Ovary (tissue), 9 donors: ENCODE measurements around the gene SLC1A2. TPM values are rescaled to one million over a fixed set of nuclear protein-coding genes. Genes with fewer than 3 reads are reported as not detected.

Experiments
- DNase-seq, 5 donors: peaks; one replicate each; pipeline ENCODE4 v3.0.0-alpha.2; 2019 to 2020
- H3K27ac ChIP-seq, 2 donors: fragments of 200-600 bp; one replicate each; pipeline versions ENCODE4 v1.5.1 to v1.8.0; 2019 to 2022
- H3K27me3 ChIP-seq: fragments of 200-600 bp; one replicate; pipeline ENCODE4 v1.8.0; 2022
- H3K36me3 ChIP-seq: fragments of 200-600 bp; sonication (generic); one replicate; pipeline ENCODE4 v1.5.1; 2019
- H3K4me1 ChIP-seq: one replicate; pipeline ENCODE4 v1.8.1; 2013; ENCODE audit warnings: mild to moderate bottlenecking, moderate library complexity; ENCODE audit not compliant: insufficient read depth
- H3K4me3 ChIP-seq: fragments of 200-600 bp; sonication (generic); one replicate; pipeline ENCODE4 v1.5.1; 2017
- H3K9me3 ChIP-seq, 2 donors: fragments of 200-600 bp in 1 of 2; sonication (generic) in 1 of 2; one replicate each; pipeline versions ENCODE4 v1.5.1 to v1.8.1; 2013 to 2019; ENCODE audit warnings: mild to moderate bottlenecking in 1 of 2, moderate library complexity in 1 of 2
- EP300 ChIP-seq: sonication (generic); formaldehyde crosslinking; IDR thresholded peaks from one replicate; pipeline ENCODE4 v1.6.1; 2017; ENCODE audit warnings: antibody characterized with exemption
- POLR2A ChIP-seq: fragments of 450-650 bp; IDR thresholded peaks from one replicate; pipeline ENCODE4 v1.6.1; 2017; ENCODE audit warnings: antibody characterized with exemption, mild to moderate bottlenecking, moderate library complexity
- WGBS, 3 donors: extraction: QIAGEN DNeasy Blood & Tissue Kit in 1 of 3; methylation state at CpG; one replicate each; pipeline versions ENCODE4 v1.1.5 to v1.1.7; 2013 to 2017; 5-methylcytosine and 5-hydroxymethylcytosine counted together
- intact Hi-C, 4 donors: fragments of 100-400 bp; cut with DNase I; formaldehyde crosslinking; loops; one replicate each; pipeline versions ENCODE4 v1.11.0 to v1.15.1; 2022 to 2023
- polyA plus RNA-seq, 2 donors: library from polyadenylated mRNA; stranded (reverse); fragments of 200-250 nt in 1 of 2; fragments of 350-450 nt in 1 of 2; fragmentation: Illumina TruSeq in 1 of 2; extraction: RNeasy Lipid Tissue Mini Kit (QIAGEN cat#74804) in 1 of 2; gene quantifications; one replicate each; pipeline ENCODE4 v1.2.3, GENCODE V29; 2013 to 2014
- total RNA-seq, 7 donors: library from RNA; depleted of rRNA in 2 of 7; stranded (reverse); fragments of >200 nt in 2 of 7; fragmentation: NEBNext Ultra II Directional in 3 of 7; extraction: Animal tissue kit (Norgen Biotek cat#: 25700) in 3 of 7; gene quantifications; one replicate each; pipeline versions ENCODE4 v1.1.0 to v1.2.4, GENCODE V29; 2016 to 2023
- TF ChIP-seq, protein P1 (sequence below), 3 donors: fragments of 450-650 bp in 2 of 3; fragments of 200-600 bp in 1 of 3; IDR thresholded peaks; one replicate each; pipeline versions ENCODE4 v1.5.1 to v1.8.0; 2016 to 2022; ENCODE audit warnings: antibody characterized with exemption in 3 of 3, mild to moderate bottlenecking in 1 of 3
- donor health status: DM: no; HTN: no; CAD: no; lungs with moderate emphysema.
- donor health status: DM: no; HTN: no; CAD: no.
- donor health status: Bipolar disorder and iron deficiency.
- donor health status: DM: yes; HTN: yes; CAD: no.
- donor health status: DM: no; HTN: no; CAD: no.
- donor health status: DM: yes; HTN: yes; CAD: no.

Gene SLC1A2
- total and polyA plus RNA-seq, 9 donors: 0.02 to 0.80 (median 0.15) TPM

DNA sequence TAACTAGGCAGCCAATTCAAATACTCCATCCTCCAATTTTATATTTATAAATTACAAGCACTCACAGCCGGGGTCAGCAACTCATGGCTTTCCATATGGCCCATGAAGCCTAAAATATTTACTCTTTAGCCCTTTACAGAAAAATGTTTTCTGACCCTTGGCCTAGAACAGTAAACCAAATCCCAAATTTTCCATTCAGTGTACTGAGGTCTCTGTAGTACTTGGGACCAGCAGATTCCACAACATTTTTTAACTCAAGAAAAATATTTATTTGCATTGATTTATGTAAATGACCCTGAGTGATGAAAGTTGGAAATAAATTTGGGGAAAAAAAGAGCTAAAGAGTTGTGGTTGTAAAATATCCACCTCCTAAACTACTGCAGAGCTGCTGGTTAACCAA lies 82.6 kb downstream of the SLC1A2 start:
- no peak overlapping the region for H3K4me3 ChIP-seq
- H3K4me1 ChIP-seq: no peaks in the 10 kb centered on the region
- intact Hi-C loops: no loop called here
- H3K27me3 ChIP-seq: no peaks in the 10 kb centered on the region
- DNase-seq: no peak
- TF ChIP-seq, protein P1, sequence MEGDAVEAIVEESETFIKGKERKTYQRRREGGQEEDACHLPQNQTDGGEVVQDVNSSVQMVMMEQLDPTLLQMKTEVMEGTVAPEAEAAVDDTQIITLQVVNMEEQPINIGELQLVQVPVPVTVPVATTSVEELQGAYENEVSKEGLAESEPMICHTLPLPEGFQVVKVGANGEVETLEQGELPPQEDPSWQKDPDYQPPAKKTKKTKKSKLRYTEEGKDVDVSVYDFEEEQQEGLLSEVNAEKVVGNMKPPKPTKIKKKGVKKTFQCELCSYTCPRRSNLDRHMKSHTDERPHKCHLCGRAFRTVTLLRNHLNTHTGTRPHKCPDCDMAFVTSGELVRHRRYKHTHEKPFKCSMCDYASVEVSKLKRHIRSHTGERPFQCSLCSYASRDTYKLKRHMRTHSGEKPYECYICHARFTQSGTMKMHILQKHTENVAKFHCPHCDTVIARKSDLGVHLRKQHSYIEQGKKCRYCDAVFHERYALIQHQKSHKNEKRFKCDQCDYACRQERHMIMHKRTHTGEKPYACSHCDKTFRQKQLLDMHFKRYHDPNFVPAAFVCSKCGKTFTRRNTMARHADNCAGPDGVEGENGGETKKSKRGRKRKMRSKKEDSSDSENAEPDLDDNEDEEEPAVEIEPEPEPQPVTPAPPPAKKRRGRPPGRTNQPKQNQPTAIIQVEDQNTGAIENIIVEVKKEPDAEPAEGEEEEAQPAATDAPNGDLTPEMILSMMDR (IDR thresholded peaks at IDR 0.05): no peak
- TF ChIP-seq EP300: no peak
- TF ChIP-seq POLR2A: no peak
- H3K27ac ChIP-seq: no peak overlapping the region
- H3K9me3 ChIP-seq: no peaks in the 10 kb centered on the region
- 55 to 74% (median 57%) methylated on average over 1 of the region's 1 CpG for WGBS, 3 donors
- H3K36me3 ChIP-seq: no peaks in the 10 kb centered on the region

DNA sequence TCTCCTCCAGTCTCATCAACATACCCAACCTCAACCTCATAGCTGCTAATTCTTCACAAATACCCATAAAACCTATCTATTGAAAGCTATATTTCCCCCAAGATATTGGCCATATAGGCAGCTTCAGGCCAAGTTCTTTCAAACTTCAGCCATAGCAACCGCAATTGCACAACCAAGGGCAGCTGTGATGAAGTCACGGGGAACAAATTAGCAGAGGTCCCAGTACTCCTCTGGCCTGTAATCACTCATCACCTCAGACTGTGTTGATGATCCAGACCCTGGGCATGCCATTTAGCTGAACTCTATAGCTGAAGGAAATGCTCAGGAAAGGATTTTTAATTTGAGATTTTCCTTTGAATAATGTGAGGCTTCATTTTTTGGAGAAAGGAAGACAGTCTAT lies 84.1 kb downstream of the SLC1A2 start:
- intact Hi-C loops: no loop called here
- no peak for TF ChIP-seq EP300
- TF ChIP-seq POLR2A: no peak
- TF ChIP-seq, protein P1 (IDR thresholded peaks at IDR 0.05): no peak
- DNase-seq: no peak

DNA sequence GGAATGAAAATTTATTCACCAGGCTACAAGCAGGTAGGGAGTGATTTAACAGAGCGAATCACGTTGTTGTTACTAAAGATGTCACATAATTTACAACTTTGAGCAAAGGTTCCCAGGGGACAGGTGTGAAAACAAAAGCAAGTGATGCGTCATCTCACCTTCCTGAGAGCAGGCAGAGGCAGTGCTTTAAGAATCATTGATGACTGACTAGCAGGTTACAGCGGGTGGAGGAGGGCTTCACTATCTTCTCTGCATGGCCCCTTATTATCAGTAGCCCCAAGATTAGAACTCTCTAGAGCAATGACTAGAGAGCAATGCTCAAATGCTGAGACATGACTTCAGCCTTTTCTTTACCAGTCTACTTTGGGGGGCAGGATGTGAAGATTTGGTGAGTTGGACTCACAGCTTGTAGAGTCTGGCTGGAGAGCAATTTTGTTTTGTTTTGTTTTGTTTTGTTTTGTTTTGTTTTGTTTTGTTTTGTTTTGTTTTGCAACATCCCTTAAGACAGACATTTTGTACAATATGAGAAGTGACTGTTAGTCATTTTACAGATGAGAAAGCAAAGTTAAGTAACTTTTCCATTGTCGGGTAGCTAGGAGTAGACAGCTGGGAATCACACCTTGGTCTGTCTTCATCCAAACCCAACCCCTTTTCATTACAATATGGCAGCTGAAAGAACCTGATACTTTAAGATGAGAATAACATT lies 84.8 kb downstream of the SLC1A2 start:
- Histone ChIP-seq H3K9me3 (no peaks in the 10 kb centered on the region), H3K4me1 (no peaks in the 10 kb centered on the region), H3K27me3 (no peaks in the 10 kb centered on the region), H3K4me3 (no peak overlapping the region), H3K27ac (no peak overlapping the region), H3K36me3 (no peaks in the 10 kb centered on the region)
- no peak for TF ChIP-seq POLR2A
- no peak for TF ChIP-seq EP300
- TF ChIP-seq, protein P1 (IDR thresholded peaks at IDR 0.05): no peak
- DNase-seq: no peak
- intact Hi-C loops: no loop called here
- 67 to 85% (median 77%) methylated on average over 5 of the region's 5 CpGs for WGBS, 3 donors

More for the DNA sequence above, 84.1 kb downstream of the SLC1A2 start:
- H3K27ac ChIP-seq: no peak overlapping the region
- H3K36me3 ChIP-seq: no peaks in the 10 kb centered on the region
- no peaks in the 10 kb centered on the region for H3K9me3 ChIP-seq
- no peak overlapping the region for H3K4me3 ChIP-seq
- no peaks in the 10 kb centered on the region for H3K27me3 ChIP-seq
- no peaks in the 10 kb centered on the region for H3K4me1 ChIP-seq
- WGBS, 3 donors: 91 to 96% (median 93%) methylated on average over 2 of the region's 2 CpGs

DNA sequence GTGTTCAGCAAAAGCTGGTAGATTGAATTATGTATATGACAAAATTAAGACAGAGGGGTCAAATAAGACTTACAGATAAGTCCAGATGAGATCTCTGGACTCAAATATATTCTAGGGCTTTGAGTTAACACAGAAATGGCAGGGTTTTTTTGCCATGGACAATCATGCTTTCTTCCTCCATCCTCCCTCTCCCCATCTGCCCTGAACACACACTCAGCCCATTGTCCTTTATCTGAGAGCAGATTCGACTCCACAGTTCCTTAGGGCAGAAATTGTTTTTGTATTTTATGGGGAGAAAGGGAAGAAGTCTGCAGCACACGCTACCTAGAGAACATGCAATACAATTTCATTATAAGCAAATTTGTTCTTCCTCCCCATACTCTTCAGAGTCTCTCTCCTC lies 86.8 kb downstream of the SLC1A2 start:
- WGBS, 3 donors: 78 to 86% (median 84%) methylated on average over 2 of the region's 2 CpGs
- H3K9me3 ChIP-seq: no peaks in the 10 kb centered on the region
- DNase-seq: no peak
- no peaks in the 10 kb centered on the region for H3K4me1 ChIP-seq
- H3K36me3 ChIP-seq: no peaks in the 10 kb centered on the region
- H3K27ac ChIP-seq: no peak overlapping the region
- TF ChIP-seq, protein P1 (IDR thresholded peaks at IDR 0.05): no peak
- no peak for TF ChIP-seq EP300
- no peak for TF ChIP-seq POLR2A
- H3K4me3 ChIP-seq: no peak overlapping the region
- no peaks in the 10 kb centered on the region for H3K27me3 ChIP-seq
- intact Hi-C loops: no loop called here
